Adrenal gland (tissue), 5 donors: ENCODE measurements around the gene SPATA18.

Source experiments
- POLR2A ChIP-seq, 2 donors: fragments of 450-650 bp; IDR thresholded peaks; one replicate each; pipeline ENCODE4 v1.6.1; 2017; ENCODE audit warnings: antibody characterized with exemption in 2 of 2, mild to moderate bottlenecking in 2 of 2, moderate library complexity in 1 of 2
- TF ChIP-seq, protein P1 (sequence below), 6 experiments: fragments of 450-650 bp in 4 of 6; fragments of 200-600 bp in 2 of 6; sonication (generic) in 1 of 6; IDR thresholded peaks; 1 replicate in 5 of 6; 2 replicates in 1 of 6; pipeline versions ENCODE4 v1.5.1 to v1.8.0; 2016 to 2021; ENCODE audit warnings: antibody characterized with exemption in 6 of 6, mild to moderate bottlenecking in 2 of 6, moderate library complexity in 1 of 6
- donor health status: DM: no; HTN: no; CAD: no.

DNA sequence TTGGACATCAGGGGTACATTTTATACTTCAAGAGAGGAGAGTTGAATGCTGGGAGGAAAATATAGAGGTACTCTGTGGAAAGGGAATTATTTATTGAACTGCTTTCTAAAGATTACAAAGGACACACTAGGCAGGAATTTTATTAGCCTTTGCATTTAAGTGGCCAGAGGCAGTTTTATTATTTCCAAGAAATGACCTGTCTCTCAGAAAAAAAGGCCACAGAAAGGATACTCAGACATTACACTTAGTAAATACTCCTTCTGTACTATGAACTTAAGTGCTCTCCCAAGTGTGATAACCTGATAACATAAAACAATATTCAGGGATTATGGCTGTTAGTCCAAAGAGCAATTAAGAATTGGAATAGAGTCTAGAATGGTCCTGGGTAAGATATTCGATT lies 38.5 kb upstream of the SPATA18 start:
- TF ChIP-seq, protein P1, sequence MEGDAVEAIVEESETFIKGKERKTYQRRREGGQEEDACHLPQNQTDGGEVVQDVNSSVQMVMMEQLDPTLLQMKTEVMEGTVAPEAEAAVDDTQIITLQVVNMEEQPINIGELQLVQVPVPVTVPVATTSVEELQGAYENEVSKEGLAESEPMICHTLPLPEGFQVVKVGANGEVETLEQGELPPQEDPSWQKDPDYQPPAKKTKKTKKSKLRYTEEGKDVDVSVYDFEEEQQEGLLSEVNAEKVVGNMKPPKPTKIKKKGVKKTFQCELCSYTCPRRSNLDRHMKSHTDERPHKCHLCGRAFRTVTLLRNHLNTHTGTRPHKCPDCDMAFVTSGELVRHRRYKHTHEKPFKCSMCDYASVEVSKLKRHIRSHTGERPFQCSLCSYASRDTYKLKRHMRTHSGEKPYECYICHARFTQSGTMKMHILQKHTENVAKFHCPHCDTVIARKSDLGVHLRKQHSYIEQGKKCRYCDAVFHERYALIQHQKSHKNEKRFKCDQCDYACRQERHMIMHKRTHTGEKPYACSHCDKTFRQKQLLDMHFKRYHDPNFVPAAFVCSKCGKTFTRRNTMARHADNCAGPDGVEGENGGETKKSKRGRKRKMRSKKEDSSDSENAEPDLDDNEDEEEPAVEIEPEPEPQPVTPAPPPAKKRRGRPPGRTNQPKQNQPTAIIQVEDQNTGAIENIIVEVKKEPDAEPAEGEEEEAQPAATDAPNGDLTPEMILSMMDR (IDR thresholded peaks at IDR 0.05) = no peak
- no peak for TF ChIP-seq POLR2A (IDR thresholded peaks at IDR 0.05)
